Measurements from ENCODE around the gene ATP6V0C.

The ATP6V0C gene

GRCh38 chr16:2513405-2514332 is at the start of gene ATP6V0C:
Gene ATP6V0C (plus strand): TSS chr16:2513952. CDS start chr16:2514104, 152 bp downstream.
- peak; percentile 69 for DNase-seq

GRCh38 chr16:2464333-2464732 is 49.4 kb upstream of the ATP6V0C start:
- no peak for DNase-seq

GRCh38 chr16:2465653-2466415 is 47.9 kb upstream of the ATP6V0C start:
- no peak for DNase-seq

GRCh38 chr16:2466667-2467527 is 46.9 kb upstream of the ATP6V0C start:
- no peak for DNase-seq

- DNase-seq = peak; percentile 85
These were observed 46.1 kb upstream of the ATP6V0C start for GRCh38 chr16:2467528-2468232.

- DNase-seq = no peak
These were observed 45.5 kb upstream of the ATP6V0C start for GRCh38 chr16:2468233-2468724.

- peak; percentile 89 for DNase-seq
These were observed 44.9 kb upstream of the ATP6V0C start for GRCh38 chr16:2468725-2469398.

GRCh38 chr16:2469399-2470233 is 44.1 kb upstream of the ATP6V0C start:
- no peak for DNase-seq

- no peak for DNase-seq
These were observed 43.5 kb upstream of the ATP6V0C start for GRCh38 chr16:2470234-2470601.

- DNase-seq = peak; percentile 79
These were observed 43.1 kb upstream of the ATP6V0C start for GRCh38 chr16:2470603-2471015.

- peak; percentile 55 for DNase-seq
These were observed 42.6 kb upstream of the ATP6V0C start, which contains the start of gene NTN3 for GRCh38 chr16:2471016-2471652. Gene NTN3 (plus strand): TSS chr16:2471297. CDS start chr16:2471702, 405 bp downstream.

- no peak for DNase-seq
These were observed 41.9 kb upstream of the ATP6V0C start for GRCh38 chr16:2471653-2472487.

GRCh38 chr16:2472488-2472864 is 41.3 kb upstream of the ATP6V0C start:
- no peak for DNase-seq

GRCh38 chr16:2472885-2473445 is 40.8 kb upstream of the ATP6V0C start:
- no peak for DNase-seq

- DNase-seq = no peak
These were observed 40.3 kb upstream of the ATP6V0C start for GRCh38 chr16:2473446-2473926.

GRCh38 chr16:2473999-2474876 is 39.5 kb upstream of the ATP6V0C start:
- no peak for DNase-seq

- DNase-seq = no peak
These were observed 38.8 kb upstream of the ATP6V0C start, which contains the start of gene TBC1D24 for GRCh38 chr16:2474877-2475412. Gene TBC1D24 (plus strand): TSS chr16:2475127. CDS start chr16:2496149, 21,022 bp downstream.

Measured in DMS79 (cell line).